CD4-positive, alpha-beta T cell treated with Interleukin-10 for 1 hour (primary cell): ENCODE results near the gene EVI5.
"Not testable (repeated sequence)": the region's sequence is repeated elsewhere in the genome, so short reads cannot be mapped to it uniquely, and the experiment has no call there.

Source experiments
- DNase-seq: peaks from one replicate; pipeline ENCODE4 v3.0.0-alpha.2; 2020

Gene EVI5

DNA sequence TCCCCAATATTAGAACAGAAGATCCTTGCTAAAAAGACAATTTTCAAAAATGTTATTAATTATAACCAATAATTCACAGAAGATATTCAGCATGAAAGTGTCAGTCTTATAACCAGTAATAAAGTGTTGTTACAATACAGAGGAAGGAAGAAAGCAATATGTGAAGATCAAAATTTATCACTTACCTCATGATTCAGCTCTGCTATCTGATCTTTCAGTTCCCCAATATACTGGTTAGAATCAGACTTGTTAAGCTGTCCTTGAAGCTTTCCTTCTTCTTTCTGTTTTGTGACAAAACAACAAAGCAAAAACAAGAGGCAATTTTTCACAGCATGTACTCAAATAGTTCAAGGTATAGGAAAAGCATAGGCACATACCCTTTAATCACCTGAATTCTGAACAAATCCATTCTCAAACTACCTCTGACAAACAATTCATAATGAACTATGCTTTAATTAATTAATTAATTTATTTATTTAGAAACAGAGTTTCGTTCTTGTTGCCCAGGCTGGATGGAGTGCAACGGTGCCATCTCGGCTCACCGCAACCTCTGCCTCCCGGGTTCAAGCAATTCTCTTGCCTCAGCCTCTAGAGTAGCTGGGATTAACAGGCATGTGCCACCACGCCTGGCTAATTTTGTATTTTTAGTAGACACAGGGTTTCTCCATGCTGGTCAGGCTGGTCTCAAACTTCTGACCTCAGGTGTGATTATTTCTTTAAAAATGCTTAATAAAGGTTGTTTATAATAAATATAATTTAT lies 221.3 kb downstream of the EVI5 start:
- no peak for DNase-seq

DNA sequence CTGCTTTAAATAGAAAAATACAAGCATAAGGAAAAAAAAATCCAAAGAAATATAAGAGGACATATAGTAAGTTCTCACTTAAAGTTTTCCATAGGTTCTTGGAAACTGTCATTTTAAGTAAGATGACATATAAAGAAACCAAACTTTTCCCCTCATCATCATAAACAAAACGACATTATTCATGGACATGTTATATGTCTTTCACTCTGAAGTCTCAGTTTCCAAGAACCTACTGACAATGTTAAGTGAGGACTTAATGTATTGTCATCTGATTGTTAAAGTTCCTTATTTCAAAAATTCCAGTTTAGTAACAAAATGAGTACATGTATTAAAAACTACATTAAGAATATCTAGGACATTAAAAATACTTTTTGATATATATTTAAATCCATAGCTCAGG lies 228.6 kb downstream of the EVI5 start:
- DNase-seq: no peak

DNA sequence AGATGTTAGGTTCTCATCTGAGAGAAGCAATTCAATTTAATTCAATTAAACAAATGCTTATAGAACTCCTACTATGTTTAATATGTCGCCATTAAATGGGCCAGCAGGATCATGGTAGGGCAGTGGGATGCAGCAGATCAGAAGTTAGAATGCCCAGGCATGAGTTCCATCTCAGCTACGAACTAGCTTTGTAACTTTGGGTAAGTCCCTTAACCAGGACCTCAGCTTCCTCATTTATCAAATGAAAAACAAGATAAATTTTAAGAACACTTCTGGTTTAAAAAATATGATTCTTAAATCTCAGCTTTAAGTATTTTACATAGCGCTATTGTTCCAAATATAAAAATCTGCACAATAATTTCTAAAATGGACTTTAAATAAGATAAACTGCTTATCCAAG lies 230.7 kb downstream of the EVI5 start:
- no peak for DNase-seq

DNA sequence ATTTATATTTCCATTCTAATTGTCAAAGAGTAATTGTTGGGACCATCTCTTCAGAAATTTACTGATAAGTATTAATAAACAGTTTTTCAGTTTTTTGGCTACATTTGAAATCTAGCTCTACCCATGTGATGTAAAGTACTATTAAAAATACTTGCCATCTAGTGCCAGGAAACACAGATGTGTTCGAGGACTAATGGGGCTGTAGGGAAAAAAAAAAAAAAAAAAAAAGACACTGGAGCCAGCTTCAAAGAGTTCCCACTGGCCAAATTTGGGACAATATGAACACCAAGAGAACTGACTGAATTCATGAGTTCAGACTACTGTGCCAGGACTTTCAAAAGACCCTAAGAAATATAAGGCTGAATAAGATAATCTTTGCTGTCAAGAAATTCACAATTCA lies 233.0 kb downstream of the EVI5 start:
- DNase-seq: no peak

DNA sequence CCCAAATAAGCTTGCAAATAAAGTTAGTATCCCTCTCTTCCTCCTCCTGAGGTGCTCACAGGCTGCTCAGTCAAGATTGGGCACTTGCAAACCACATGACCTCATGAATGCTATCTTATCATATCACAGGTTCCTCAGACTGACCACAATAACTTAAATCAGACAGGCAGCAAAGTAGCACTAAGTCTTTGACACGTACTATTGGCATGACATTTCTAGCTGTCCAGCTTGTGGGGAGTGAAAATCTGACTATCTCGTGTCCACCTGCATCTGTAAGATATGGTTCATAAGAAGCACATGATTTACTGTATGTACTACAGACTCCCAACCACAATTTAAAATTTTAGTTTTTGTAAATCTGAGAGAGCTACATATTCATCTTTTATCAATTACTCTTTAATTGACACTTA lies 240.1 kb downstream of the EVI5 start:
- DNase-seq: no peak

DNA sequence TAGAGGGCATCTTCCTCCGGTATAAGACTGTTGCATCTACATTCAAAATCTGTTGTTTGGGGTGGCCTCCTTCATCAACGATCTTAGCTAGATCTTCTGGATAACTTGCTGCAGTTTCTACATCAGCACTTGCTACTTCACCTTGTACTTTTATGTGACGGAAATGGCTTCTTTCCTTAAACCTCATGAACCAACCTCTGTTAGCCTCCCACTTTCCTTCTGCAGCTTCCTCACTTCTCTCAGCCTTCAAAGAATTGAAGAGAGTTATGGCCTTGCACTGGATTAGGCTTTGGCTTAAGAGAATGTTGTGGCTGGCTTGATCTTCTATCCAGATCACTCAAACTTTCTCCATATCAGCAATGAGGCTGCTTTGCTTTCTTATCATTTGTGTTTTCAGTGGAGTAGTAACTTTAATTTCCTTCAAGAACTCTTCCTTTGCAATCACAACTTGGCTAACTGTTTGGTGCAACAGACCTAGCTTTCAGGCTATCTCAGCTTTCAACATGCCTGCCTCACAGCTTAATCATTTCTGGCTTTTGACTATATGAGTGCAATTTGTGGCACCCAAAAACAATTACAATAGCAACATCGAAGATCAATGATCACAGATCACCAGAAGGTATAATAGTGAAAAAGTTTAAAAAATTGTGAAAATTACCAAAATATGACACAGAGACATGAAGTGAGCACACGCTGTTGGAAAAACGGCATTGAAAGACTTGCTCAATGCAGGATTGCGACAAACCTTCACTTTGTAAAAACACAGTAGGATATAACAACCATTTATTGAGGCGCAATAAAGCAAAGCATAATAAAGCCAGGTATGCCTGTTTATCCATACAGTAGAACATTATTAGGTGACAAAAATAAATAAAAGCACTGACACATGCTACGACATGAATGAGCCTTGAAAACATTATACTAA lies 241.5 kb downstream of the EVI5 start:
- no peak for DNase-seq

DNA sequence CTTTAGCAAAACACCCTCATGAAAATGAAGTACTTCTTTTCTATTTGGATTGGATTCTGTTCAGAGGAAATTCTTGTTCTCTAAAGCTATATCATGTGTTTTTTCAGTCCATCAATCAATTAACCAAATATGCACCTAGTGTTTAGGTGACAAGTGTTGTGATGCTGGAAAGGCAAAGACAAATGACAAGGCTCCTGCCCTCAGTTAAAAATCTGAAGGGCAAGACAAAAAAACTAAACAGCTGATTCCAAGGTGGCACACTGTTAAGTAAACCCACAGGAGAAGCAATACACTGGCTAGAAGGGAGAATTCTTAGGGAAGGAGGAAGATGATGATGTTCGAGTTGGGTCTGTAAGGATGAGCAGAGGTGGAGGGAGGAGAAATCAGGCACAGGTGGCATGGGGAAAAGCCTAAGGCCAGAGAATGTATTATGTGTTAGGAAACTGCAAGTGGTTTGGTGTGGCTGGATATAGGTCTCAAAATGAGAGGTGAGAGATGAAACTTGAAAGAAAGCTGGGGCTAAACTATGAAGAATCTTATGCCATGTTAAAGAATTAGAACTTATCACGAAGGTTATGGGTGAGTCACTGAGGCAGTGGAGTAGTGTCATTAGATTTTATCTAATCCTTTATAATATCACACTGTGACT lies 246.4 kb downstream of the EVI5 start:
- DNase-seq: peak; percentile 21

DNA sequence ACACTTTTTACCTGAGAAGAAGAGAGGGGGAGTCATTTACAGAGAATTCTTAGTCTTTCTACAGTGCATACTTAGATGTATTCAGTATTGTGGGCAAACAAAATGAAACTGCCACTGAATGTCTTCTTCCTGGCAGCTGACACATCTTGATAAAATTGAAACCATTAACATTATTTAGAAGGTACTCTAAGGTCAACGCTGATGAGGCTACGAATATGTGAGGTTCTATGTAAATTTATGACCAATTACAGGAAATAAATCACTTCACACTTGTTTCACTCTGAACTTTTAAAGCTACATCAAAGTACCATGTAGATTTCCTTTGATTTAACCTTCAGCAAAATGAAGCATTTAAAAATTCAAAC lies 246.9 kb downstream of the EVI5 start:
- DNase-seq: peak; percentile 62

DNA sequence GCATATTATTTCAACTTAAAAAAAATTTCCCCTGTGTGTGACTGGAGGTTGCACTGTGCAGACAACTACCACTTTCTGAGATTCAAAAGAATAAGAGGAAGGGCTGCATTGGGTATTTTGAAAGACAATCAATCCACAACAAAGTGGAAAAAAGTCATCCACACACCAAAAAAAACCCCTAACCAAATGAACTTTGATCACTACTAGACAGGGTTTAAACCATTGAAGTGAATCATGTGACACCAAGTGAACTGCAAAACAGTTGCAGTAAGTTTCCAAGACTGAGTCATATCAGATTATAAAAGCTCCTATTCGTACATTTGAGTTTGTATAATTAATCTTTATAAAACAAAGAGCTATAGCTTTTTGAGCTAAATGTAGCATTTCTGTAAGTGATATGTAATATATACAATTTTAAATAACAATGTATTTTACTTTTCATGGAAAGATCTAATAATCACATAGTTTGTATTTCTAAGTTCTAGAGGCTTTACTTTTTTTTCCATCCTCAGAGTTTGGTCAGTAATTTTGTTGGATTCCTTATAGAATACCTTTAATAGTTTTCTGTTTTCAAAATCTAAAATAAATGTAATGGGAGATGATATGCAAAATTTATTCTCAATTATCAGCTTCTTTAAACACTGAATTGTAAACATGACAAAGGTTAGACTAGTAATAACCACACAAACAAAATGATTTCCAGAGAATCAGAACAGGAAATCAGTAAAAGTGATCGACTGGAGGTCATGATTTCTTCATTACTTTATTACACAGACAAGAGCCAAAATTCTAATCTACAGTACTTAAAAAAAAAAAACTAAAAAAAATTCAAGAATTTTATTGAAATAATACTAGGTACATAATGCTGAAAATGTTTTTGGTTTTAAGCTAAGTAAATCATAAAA lies 247.7 kb downstream of the EVI5 start:
- DNase-seq: peak; percentile 80

DNA sequence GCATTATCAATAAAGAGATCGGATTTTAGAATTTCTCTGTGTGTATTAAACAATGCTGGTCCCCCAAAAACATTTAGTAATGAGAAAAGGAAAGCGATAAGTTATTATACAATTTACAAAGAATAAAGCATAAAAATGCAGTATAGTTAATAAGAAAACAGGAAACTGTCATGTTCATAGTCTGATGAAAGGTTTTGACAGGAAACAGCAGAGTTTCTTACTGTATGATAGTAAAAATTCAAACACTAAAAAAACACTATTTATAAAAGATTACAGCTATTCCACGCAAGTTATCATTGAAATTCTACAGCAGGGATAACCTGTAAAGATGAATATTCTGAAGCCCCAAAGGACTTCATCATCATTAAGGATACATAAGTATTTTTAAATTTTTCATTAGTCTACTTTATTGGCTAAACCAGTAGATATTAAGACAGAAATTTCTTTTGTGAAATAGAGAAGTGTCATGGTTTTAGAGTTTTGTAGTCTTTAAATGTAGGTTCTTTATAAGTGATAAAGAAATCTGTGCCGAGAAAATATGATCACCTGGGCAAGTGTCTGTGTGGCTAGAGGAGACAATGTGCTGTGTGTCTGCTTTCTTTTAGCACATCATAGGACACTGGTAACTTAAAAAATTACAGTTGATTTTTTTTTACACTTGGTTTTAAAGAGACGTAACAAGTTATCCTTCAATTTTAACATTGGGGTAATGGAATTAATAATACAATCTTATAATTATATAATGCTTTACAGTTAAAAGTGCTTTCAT lies 248.5 kb downstream of the EVI5 start:
- DNase-seq: peak; percentile 19

DNA sequence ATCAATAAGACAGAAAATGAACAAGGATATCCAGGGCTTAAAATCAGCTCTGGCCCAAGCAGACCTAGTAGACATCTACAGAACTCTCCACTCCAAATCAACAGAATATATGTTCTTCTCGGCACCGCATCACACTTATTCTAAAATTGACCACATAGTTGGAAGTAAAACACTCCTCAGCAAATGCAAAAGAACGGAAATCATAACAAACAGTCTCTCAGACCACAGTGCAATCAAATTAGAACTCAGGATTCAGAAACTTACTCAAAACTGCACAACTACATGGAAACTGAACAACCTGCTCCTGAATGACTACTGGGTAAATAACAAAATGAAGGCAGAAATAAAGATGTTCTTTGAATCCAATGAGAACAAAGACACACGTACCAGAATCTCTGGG lies 252.5 kb downstream of the EVI5 start:
- DNase-seq: peak; percentile 4

DNA sequence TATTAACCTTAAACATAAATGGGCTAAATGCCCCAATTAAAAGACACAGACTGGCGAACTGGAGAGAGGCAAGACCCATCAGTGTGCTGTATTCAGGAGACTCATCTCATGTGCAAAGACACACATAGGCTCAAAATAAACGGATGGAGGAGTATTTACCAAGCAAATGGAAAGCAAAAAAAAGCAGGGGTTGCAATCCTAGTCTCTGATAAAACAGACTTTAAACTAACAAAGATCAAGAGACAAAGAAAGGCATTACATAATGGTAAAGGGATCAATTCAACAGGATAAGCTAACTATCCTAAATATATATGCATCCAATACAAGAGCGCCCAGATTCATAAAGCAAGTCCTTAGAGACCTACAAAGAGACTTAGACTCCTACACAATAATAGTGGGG lies 253.0 kb downstream of the EVI5 start:
- not testable (repeated sequence) for DNase-seq

DNA sequence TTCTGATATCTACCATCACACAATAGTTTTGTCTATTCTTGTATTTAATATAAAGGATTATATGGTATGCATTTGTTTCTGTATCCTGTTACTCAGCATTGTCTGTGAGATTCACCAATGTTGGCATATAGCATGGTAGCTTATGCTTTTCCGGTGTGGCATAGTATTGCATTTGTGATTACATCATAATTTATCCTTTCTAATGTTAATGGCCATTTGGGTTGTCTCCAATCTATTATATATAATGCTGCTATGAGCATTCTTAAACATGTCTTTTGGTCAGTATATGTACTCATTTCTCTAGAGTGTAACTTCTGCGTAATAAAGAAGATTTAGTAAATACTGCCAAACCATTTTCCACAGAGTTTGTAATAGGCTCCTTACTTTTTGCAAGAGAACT lies 257.2 kb downstream of the EVI5 start:
- no peak for DNase-seq

DNA sequence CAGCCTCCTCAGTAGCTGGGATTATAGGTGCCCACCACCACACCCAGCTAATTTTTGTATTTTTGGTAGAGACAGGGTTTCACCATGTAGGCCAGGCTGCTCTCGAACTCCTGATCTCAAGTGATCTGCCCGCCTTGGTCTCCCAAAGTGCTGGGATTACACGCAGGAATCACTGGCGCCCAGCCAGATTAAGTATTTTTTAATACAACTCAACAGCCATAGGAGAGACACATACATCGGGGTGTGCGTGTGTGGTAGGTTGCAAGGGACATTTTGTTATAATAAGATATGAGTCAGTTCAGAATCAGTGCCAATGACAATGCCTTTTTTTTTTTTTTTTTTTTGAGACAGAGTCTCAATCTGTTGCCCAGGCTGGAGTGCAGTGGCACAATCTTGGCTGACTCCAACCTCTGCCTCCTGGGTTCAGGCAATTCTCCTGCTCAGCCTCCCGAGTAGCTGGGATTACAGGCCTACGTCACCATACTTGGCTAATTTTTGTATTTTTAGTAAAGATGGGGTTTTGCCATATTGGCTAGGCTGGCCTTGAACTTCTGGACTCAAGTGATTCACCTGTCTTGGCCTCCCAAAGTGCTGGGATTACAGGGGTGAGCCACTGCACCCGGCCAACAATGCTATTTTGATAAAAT lies 259.8 kb downstream of the EVI5 start:
- not testable (repeated sequence) for DNase-seq

DNA sequence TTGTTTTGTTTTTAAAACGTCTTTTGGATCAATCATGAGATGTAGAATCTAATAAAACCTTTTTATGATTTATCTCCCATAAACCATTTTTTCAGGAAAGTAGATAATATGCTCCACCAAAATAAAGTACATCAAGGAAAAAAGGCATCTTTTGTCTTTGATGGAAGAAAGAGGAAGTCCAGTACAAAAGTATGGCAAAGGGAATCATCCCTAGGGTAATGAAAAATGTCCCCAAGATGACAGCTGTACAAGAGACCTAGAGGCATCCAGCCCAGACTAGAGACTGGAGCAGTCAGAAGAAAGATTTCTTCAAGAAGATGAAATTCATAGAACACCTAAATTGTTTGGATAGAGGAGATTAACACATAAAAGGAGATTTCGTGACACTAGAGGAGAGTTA lies 265.9 kb downstream of the EVI5 start:
- no peak for DNase-seq

DNA sequence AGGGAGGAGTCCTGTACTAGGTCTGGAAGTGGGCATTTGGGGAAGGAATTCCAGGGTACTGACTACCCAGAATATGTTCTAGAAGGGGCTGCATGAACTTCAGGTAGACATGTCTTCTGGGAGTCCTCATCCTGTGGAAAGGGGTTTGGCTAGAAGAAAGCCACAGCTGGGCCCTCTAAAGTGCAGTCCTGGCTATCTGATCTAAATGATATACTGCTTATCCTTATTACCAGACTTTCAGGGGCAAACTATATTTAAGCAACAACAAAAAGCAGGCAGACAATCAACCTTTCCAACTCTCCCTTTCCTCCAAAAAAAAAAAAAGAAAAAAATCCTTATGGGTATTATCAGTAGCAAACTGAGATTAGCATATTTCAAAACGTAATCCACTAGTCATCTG lies 268.3 kb downstream of the EVI5 start:
- no peak for DNase-seq

DNA sequence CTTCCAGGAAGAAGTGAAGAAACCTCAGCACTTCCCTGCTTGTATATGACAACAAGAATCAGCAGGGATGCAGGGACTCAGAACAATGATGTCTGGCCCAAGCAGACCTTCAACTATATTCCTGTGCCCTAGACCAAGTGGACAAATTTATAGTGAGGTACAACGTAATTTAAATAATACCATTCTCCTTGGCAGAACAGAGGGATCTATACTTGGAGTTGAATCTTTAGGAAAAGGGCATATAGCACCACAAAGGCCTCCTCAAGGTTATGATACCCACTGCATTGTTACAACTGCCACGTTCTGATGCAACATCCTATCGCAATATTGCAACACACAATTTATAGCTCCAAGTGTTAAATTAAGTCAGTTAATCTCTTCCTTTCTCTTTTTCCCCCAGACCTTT lies 269.1 kb downstream of the EVI5 start:
- no peak for DNase-seq

DNA sequence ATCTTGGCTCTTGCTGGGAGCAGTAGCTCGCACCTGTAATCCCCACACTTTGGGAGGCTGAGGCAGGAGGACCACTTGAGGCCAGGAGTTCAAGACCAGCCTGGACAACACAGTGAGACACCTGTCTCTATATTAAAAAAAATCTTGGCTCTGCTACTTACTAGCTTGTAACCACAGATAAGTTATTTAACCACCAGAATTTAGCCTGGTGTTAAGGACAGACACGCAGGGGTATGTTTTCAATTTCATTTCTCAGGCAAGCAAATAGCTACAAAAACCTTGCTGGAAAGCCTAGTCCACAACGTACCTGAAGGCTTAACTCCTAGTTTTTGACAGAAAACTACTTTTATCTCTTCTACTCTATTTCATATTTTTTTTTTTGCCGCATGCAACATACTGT lies 273.4 kb downstream of the EVI5 start:
- DNase-seq: no peak

DNA sequence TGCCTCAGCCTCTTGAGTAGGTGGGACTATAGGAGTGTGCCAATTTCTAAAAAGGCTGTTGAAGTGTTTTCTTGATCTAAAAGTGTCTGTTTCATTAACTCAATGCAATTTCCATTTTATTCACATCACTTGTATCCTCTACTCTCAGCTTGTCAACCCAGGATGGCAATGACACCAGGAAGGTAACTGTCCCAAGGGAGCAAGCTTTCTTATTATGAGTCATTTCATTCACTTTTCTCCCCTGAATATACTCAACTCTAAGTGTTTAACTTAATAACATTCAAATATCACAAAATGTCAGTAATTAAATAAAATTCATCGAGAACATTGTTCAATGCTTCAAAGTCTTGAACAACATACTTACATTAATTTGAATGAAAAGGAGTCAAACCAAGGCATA lies 275.3 kb downstream of the EVI5 start:
- no peak for DNase-seq

DNA sequence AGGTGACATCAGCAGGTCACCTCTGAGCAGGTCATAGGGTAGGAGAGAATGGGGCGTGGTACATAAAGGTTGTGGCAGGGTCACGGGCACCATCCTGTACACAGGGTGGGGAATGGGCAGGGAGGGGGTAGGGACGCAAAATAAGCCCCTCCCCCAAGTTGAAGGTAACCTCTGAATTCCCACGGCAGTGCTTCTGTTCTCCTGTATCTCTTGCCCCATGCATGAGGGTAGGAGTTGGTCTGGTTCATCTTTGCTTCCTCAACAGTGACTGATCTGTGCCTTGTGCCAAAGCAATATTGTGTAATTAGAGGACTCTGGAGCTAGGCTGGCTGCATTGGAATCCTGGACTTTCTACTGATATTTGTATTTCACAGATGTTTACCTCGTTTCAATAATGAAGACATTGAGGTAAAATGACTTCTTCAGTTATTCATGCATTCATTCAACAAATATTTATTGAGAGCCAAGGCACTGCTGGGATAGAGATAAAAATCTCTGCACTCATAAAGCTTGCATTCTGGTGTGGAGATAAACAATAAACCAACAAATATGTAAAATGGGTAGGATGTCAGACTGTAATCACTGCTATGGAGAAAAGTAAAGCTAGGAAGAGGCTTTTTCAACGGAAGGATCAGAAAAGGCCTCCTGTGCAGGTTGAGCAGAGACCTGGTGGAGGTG lies 279.8 kb downstream of the EVI5 start:
- no peak for DNase-seq
